Tibial nerve (tissue), 4 donors: ENCODE measurements around the gene MYO5C.

Experiments
- EP300 ChIP-seq, 2 donors: sonication (generic); formaldehyde crosslinking; IDR thresholded peaks; one replicate each; pipeline ENCODE4 v1.6.1; 2017; ENCODE audit warnings: antibody characterized with exemption in 2 of 2, mild to moderate bottlenecking in 1 of 2
- TF ChIP-seq, protein P1 (sequence below), 5 experiments: fragments of 200-600 bp in 3 of 5; fragments of 450-650 bp in 2 of 5; sonication (generic) in 3 of 5; IDR thresholded peaks; one replicate each; pipeline ENCODE4 v1.5.1; 2016 to 2019; ENCODE audit warnings: antibody characterized with exemption in 5 of 5, mild to moderate bottlenecking in 3 of 5, moderate library complexity in 2 of 5

DNA sequence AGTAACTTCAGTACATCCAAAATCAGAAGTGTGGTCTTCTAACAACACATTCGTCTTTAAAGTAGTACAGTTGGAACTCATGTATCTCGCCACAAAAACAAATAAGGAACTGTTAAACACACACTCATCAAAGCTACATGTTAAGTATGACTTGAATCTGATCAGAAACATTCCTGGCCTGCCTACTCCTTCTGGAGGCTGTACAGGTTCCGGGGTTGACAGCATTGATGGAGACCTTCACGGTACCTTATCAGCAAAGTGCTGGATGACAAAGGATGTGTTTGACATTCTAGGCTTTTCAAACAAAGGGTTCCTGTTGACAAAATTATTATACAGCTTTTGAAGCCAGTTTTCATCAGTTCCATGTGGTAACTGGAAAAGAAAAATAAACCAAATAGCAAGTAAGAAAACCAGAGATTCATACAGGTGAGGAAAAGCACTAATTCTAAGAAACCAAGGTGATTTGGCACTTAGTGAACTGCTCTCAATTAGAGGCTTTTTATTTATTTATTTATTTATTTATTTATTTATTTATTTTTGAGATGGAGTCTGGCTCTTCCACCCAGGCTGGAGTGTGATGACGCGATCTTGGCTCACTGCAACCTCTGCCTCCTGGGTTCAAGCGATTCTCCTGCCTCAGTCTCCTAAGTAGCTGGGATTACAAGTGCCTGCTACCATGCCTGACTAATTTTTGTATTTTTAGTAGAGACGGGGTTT is 44.3 kb downstream of the MYO5C start:
- TF ChIP-seq, protein P1, sequence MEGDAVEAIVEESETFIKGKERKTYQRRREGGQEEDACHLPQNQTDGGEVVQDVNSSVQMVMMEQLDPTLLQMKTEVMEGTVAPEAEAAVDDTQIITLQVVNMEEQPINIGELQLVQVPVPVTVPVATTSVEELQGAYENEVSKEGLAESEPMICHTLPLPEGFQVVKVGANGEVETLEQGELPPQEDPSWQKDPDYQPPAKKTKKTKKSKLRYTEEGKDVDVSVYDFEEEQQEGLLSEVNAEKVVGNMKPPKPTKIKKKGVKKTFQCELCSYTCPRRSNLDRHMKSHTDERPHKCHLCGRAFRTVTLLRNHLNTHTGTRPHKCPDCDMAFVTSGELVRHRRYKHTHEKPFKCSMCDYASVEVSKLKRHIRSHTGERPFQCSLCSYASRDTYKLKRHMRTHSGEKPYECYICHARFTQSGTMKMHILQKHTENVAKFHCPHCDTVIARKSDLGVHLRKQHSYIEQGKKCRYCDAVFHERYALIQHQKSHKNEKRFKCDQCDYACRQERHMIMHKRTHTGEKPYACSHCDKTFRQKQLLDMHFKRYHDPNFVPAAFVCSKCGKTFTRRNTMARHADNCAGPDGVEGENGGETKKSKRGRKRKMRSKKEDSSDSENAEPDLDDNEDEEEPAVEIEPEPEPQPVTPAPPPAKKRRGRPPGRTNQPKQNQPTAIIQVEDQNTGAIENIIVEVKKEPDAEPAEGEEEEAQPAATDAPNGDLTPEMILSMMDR (IDR thresholded peaks at IDR 0.05): no peak
- TF ChIP-seq EP300 (IDR thresholded peaks at IDR 0.05): no peak
